HCT116 (cell line): ENCODE results near the gene KCND3. TPM values are rescaled to one million over a fixed set of nuclear protein-coding genes. Genes with fewer than 3 reads are reported as not detected.

Experiments
- ATAC-seq: fragments of 200-7000 bp; cut with Tn5 transposase; 2 replicates; pipeline ENCODE4 v1.9.1; 2020; ENCODE audit warnings: mild to moderate bottlenecking, moderate library complexity
- BruUV-seq: library from RNA; stranded (reverse); fragments of 400-500 nt; replicated peaks from 2 replicates; lab custom pipeline; 2021; lab: Mats Ljungman, UMichigan
- CTCF ChIA-PET: fragments of 300-600 bp; sonication (Branson Sonifier 250); formaldehyde crosslinking; loops from one replicate; lab custom pipeline; 2021; ENCODE audit warnings: antibody characterized with exemption; lab: Charles Lee
- POLR2A ChIA-PET: fragments of 300-600, 350-600 bp; sonication (Branson Sonifier 250); formaldehyde crosslinking; loops from one replicate; lab custom pipeline; 2021; ENCODE audit warnings: antibody characterized with exemption; lab: Charles Lee
- RAD21 ChIA-PET, 2 experiments: fragments of 300-600 bp; sonication (Branson Sonifier 250); formaldehyde crosslinking; loops; one replicate each; lab custom pipeline; 2023; ENCODE audit warnings: low total read pairs in 2 of 2; ENCODE audit not compliant: uncharacterized antibody in 2 of 2, unreplicated experiment in 2 of 2, low non-redundant PET in 1 of 2; lab: Charles Lee
- DNase-seq: peaks from one replicate; pipeline ENCODE4 v3.0.0-alpha.2; 2010; ENCODE audit warnings: low read depth, low spot score
- H2AFZ ChIP-seq: fragments of 200-600 bp; shearing (Covaris generic), sonication (generic); 2 replicates; pipeline ENCODE4 v1.6.1; 2017; ENCODE audit warnings: low read depth, mixed run types, mixed read lengths, antibody characterized with exemption, low read length; ENCODE audit not compliant: poor library complexity, severe bottlenecking
- H3K27ac ChIP-seq: 2 replicates; pipeline ENCODE4 v1.5.1; 2012; ENCODE audit warnings: low read depth, low read length
- H3K27me3 ChIP-seq: fragments of 200-600 bp; sonication (generic); 2 replicates; pipeline ENCODE4 v1.6.1; 2016; ENCODE audit warnings: mixed run types, low read length, mixed read lengths; ENCODE audit not compliant: insufficient read depth
- H3K36me3 ChIP-seq, 2 experiments: fragments of 200-500 bp in 1 of 2; fragments of 200-600 bp in 1 of 2; sonication (Bioruptor generic) in 1 of 2; sonication (generic) in 1 of 2; 2 replicates each; pipeline versions ENCODE4 v1.5.1 to v1.6.1; 2014 to 2016; ENCODE audit warnings: low read length in 2 of 2, inconsistent platforms in 1 of 2, mixed read lengths in 1 of 2, mixed run types in 1 of 2; ENCODE audit not compliant: insufficient read depth in 2 of 2, control insufficient read depth in 1 of 2
- H3K4me1 ChIP-seq, 2 experiments: fragments of 200-600 bp in 1 of 2; sonication (generic) in 1 of 2; 2 replicates each; pipeline versions ENCODE4 v1.5.1 to v1.6.1; 2012 to 2017; ENCODE audit warnings: low read length in 2 of 2, inconsistent platforms in 1 of 2, mild to moderate bottlenecking in 1 of 2, mixed read lengths in 1 of 2, mixed run types in 1 of 2, moderate library complexity in 1 of 2; ENCODE audit not compliant: insufficient read depth in 2 of 2, control insufficient read depth in 1 of 2
- H3K4me2 ChIP-seq: fragments of 200-600 bp; sonication (generic); 2 replicates; pipeline ENCODE4 v1.6.1; 2017; ENCODE audit warnings: mixed run types, low read length, mixed read lengths
- H3K4me3 ChIP-seq, 2 experiments: fragments of 200-600 bp in 1 of 2; sonication (generic) in 1 of 2; replicated peaks in 1 of 2; 2 replicates each; pipeline ENCODE4 v1.5.1; 2011 to 2016; ENCODE audit warnings: low read length in 2 of 2, control low read depth in 1 of 2, low read depth in 1 of 2, mild to moderate bottlenecking in 1 of 2, mixed read lengths in 1 of 2, mixed run types in 1 of 2
- H3K79me2 ChIP-seq: fragments of 200-600 bp; sonication (generic); 2 replicates; pipeline ENCODE4 v1.6.1; 2017; ENCODE audit warnings: mild to moderate bottlenecking, mixed run types, low read length, moderate library complexity, mixed read lengths; ENCODE audit not compliant: insufficient read depth
- H3K9ac ChIP-seq: fragments of 200-600 bp; sonication (generic); 2 replicates; pipeline ENCODE4 v1.6.1; 2016; ENCODE audit warnings: low read length, mixed read lengths
- H3K9me2 ChIP-seq: fragments of 200-600 bp; sonication (generic), shearing (Covaris generic); 2 replicates; pipeline ENCODE4 v1.6.1; 2017; ENCODE audit warnings: mixed run types, mild to moderate bottlenecking, moderate library complexity; ENCODE audit not compliant: insufficient read depth
- H3K9me3 ChIP-seq, 2 experiments: fragments of 200-500 bp in 1 of 2; fragments of 200-600 bp in 1 of 2; sonication (Bioruptor generic) in 1 of 2; sonication (generic) in 1 of 2; 2 replicates each; pipeline ENCODE4 v1.6.1; 2014 to 2017; ENCODE audit warnings: low read length in 2 of 2, mixed read lengths in 2 of 2, inconsistent platforms in 1 of 2, low read depth in 1 of 2, mild to moderate bottlenecking in 1 of 2, mixed run types in 1 of 2, moderate library complexity in 1 of 2; ENCODE audit not compliant: control insufficient read depth in 1 of 2, insufficient read depth in 1 of 2
- H4K20me1 ChIP-seq: fragments of 200-600 bp; sonication (generic), shearing (Covaris generic); 2 replicates; pipeline ENCODE4 v1.6.1; 2017; ENCODE audit warnings: mixed run types, mild to moderate bottlenecking, moderate library complexity; ENCODE audit not compliant: insufficient read depth
- ATF3 ChIP-seq: IDR thresholded peaks from 2 replicates; pipeline ENCODE4 v1.6.1; 2012
- CTCF ChIP-seq, 3 experiments: fragments of 200-600 bp in 1 of 3; sonication (generic) in 1 of 3; IDR thresholded peaks in 2 of 3; conservative IDR thresholded peaks in 1 of 3; 2 replicates each; pipeline ENCODE4 v1.5.1; 2012 to 2017; ENCODE audit warnings: low read depth in 2 of 3, low read length in 2 of 3, antibody characterized with exemption in 1 of 3, borderline replicate concordance in 1 of 3, control low read depth in 1 of 3, mild to moderate bottlenecking in 1 of 3, mixed read lengths in 1 of 3, mixed run types in 1 of 3, moderate library complexity in 1 of 3; ENCODE audit not compliant: insufficient read depth in 1 of 3
- EGR1 ChIP-seq: IDR thresholded peaks from 2 replicates; pipeline ENCODE4 v1.6.1; 2012; ENCODE audit warnings: low read depth
- ELF1 ChIP-seq: IDR thresholded peaks from 2 replicates; pipeline ENCODE4 v1.6.1; 2012; ENCODE audit warnings: low read depth, borderline replicate concordance
- EZH2phosphoT487 ChIP-seq: fragments of 200-600 bp; IDR thresholded peaks from 2 replicates; pipeline ENCODE4 v1.6.1; 2018; ENCODE audit warnings: antibody characterized with exemption, borderline replicate concordance
- POLR2A ChIP-seq: IDR thresholded peaks from 2 replicates; pipeline ENCODE4 v1.7.0; 2011; ENCODE audit warnings: borderline replicate concordance; ENCODE audit not compliant: insufficient read depth, insufficient read length; ENCODE audit errors: extremely low read depth
- POLR2AphosphoS5 ChIP-seq: IDR thresholded peaks from 2 replicates; pipeline ENCODE4 v1.6.1; 2011; ENCODE audit warnings: mild to moderate bottlenecking, low read depth, low read length, moderate library complexity
- RAD21 ChIP-seq: IDR thresholded peaks from 2 replicates; pipeline ENCODE4 v1.6.1; 2012; ENCODE audit warnings: low read depth, mild to moderate bottlenecking
- SP1 ChIP-seq: IDR thresholded peaks from 2 replicates; pipeline ENCODE4 v1.6.1; 2012; ENCODE audit warnings: low read depth
- YY1 ChIP-seq: IDR thresholded peaks from 2 replicates; pipeline ENCODE4 v1.6.1; 2011; ENCODE audit warnings: low read length, low read depth, moderate library complexity, mild to moderate bottlenecking; ENCODE audit not compliant: insufficient replicate concordance; ENCODE audit errors: extremely low read depth
- ZFX ChIP-seq: fragments of 450-650 bp; IDR thresholded peaks from 2 replicates; pipeline ENCODE4 v1.6.1; 2017
- ZNF274 ChIP-seq: fragments of 200-500 bp; sonication (Bioruptor generic); IDR thresholded peaks from 2 replicates; pipeline ENCODE4 v1.6.1; 2014; ENCODE audit warnings: mild to moderate bottlenecking, low read depth, low read length, inconsistent platforms
- intact Hi-C: fragments of 100-400 bp; cut with micrococcal nuclease; formaldehyde crosslinking; loops from 2 replicates; pipeline ENCODE4 v1.10.0; 2022
- total RNA-seq: library from RNA; stranded (reverse); gene quantifications from one replicate; pipeline ENCODE4 v1.2.1, GENCODE V29; 2021; ENCODE audit not compliant: unreplicated experiment
- TF ChIP-seq, protein P1 (sequence below): IDR thresholded peaks from 2 replicates; pipeline ENCODE4 v1.6.1; 2012

The KCND3 gene
- total RNA-seq, 1 experiment from 2014 or later, result 0.44 TPM

GRCh38 chr1:111882986-111883560 is 106.4 kb downstream of the KCND3 start (continued):
- TF ChIP-seq, protein P1, sequence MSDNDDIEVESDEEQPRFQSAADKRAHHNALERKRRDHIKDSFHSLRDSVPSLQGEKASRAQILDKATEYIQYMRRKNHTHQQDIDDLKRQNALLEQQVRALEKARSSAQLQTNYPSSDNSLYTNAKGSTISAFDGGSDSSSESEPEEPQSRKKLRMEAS, result no peak
- no peak for TF ChIP-seq SP1
- no peak for TF ChIP-seq EZH2phosphoT487
- TF ChIP-seq ZNF274, result no peak
- TF ChIP-seq POLR2A, result no peak
- no peak for TF ChIP-seq ATF3
- TF ChIP-seq RAD21, result no peak
- no peak for TF ChIP-seq ELF1
- no peak for TF ChIP-seq YY1
- TF ChIP-seq, all 23 proteins: peak for 0

DNA sequence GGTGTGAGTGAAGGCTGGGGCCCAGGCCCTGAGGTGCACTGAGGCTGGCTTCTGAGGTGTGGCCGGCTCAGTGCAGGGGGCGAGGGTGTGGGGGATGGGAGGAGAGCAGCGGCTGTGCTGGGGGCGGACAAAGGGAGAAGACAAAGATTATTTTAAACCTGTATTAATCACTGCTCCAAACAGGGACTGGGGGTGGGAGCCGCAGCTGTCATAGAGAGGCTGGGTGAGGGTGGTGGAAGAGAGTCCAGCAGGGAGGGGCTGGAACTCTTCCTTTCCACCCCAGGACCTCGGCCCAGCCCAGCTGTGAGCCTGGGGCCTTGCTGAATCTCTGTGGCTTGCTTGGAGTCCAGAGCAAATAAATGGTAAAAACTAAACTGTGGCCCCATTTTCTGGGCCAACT is 106.9 kb downstream of the KCND3 start:
- Histone ChIP-seq H3K27ac (no peak overlapping the region), H3K9me2 (no peaks in the 10 kb centered on the region), H3K9me3 (no peaks in the 10 kb centered on the region), H3K27me3 (peaks cover 61% of the 10 kb centered on the region), H4K20me1 (no peaks in the 10 kb centered on the region), H3K4me1 (no peaks in the 10 kb centered on the region), H3K79me2 (no peaks in the 10 kb centered on the region), H3K4me3 (no peak overlapping the region), H3K4me2 (no peak overlapping the region), H3K9ac (no peak overlapping the region), H3K36me3 (no peaks in the 10 kb centered on the region), H2AFZ (no peak overlapping the region)
- DNase-seq, result no peak
- intact Hi-C loops, result no loop called here
- no TSS peak for BruUV-seq
- TF ChIP-seq CTCF (IDR thresholded peaks at IDR 0.05 in 2 of 3, conservative IDR thresholded peaks at IDR 0.05 in 1 of 3; ENCODE audit: borderline replicate concordance in 1 of 3, insufficient read depth in 1 of 3, low read depth in 2 of 3, low read length in 2 of 3) (no peak), POLR2AphosphoS5 (no peak), POLR2A (no peak), EZH2phosphoT487 (no peak), ZFX (no peak), EGR1 (no peak), ELF1 (no peak), YY1 (no peak)
- TF ChIP-seq, protein P1, result no peak
- ChIA-PET CTCF (no interaction called here), POLR2A (no interaction called here), RAD21 (no interaction called here)
- no peak for ATAC-seq
